H9 (cell line): ENCODE results near the gene PNPLA4. TPM values are rescaled to one million over a fixed set of nuclear protein-coding genes. Genes with fewer than 3 reads are reported as not detected.

Experiments
- DNase-seq: peaks from one replicate; pipeline ENCODE4 v3.0.0-alpha.2; 2017
- H2AFZ ChIP-seq: one replicate; pipeline ENCODE4 v1.6.1; 2013; ENCODE audit warnings: mild to moderate bottlenecking, low read length, control low read depth, moderate library complexity
- H2AK5ac ChIP-seq: 2 replicates; pipeline ENCODE4 v1.6.1; 2013; ENCODE audit warnings: low read length, control low read depth, mixed read lengths; ENCODE audit not compliant: insufficient read length
- H2BK120ac ChIP-seq: one replicate; pipeline ENCODE4 v1.6.1; 2013; ENCODE audit warnings: low read depth, mild to moderate bottlenecking, low read length, control low read depth, inconsistent platforms; ENCODE audit not compliant: poor library complexity, severe bottlenecking
- H2BK12ac ChIP-seq: 2 replicates; pipeline ENCODE4 v1.6.1; 2013; ENCODE audit warnings: low read length, control low read depth, mixed read lengths, low read depth; ENCODE audit not compliant: insufficient read length
- H2BK15ac ChIP-seq: 2 replicates; pipeline ENCODE4 v1.6.1; 2013; ENCODE audit warnings: low read depth, low read length, control low read depth
- H2BK20ac ChIP-seq: one replicate; pipeline ENCODE4 v1.6.1; 2013; ENCODE audit warnings: low read depth, mild to moderate bottlenecking, low read length, control low read depth, inconsistent platforms; ENCODE audit not compliant: poor library complexity, severe bottlenecking
- H2BK5ac ChIP-seq: 2 replicates; pipeline ENCODE4 v1.6.1; 2013; ENCODE audit warnings: low read length, control low read depth, mixed read lengths; ENCODE audit not compliant: insufficient read length
- H3K14ac ChIP-seq: 2 replicates; pipeline ENCODE4 v1.6.1; 2013; ENCODE audit warnings: low read length, control low read depth; ENCODE audit not compliant: insufficient read depth
- H3K18ac ChIP-seq: 2 replicates; pipeline ENCODE4 v1.6.1; 2013; ENCODE audit warnings: low read depth, mild to moderate bottlenecking, mixed read lengths, low read length, control low read depth; ENCODE audit not compliant: insufficient read length
- H3K23ac ChIP-seq: 2 replicates; pipeline ENCODE4 v1.6.1; 2013; ENCODE audit warnings: low read length, control low read depth, mixed read lengths, low read depth; ENCODE audit not compliant: insufficient read length
- H3K23me2 ChIP-seq: 2 replicates; pipeline ENCODE4 v1.6.1; 2013; ENCODE audit warnings: low read depth, mild to moderate bottlenecking, mixed read lengths, low read length, control low read depth; ENCODE audit not compliant: insufficient read length, poor library complexity, severe bottlenecking
- H3K27ac ChIP-seq: 2 replicates; pipeline ENCODE4 v1.5.1; 2013; ENCODE audit warnings: low read length, control low read depth, mixed read lengths, low read depth; ENCODE audit not compliant: insufficient read length
- H3K27me3 ChIP-seq: 2 replicates; pipeline ENCODE4 v1.6.1; 2013; ENCODE audit warnings: low read length, control low read depth, inconsistent platforms; ENCODE audit not compliant: insufficient read depth
- H3K4ac ChIP-seq: 2 replicates; pipeline ENCODE4 v1.6.1; 2013; ENCODE audit warnings: low read depth, mild to moderate bottlenecking, control low read depth, inconsistent platforms, low read length, moderate library complexity
- H3K4me1 ChIP-seq: 2 replicates; pipeline ENCODE4 v1.6.1; 2013; ENCODE audit warnings: low read length, control low read depth, inconsistent platforms; ENCODE audit not compliant: insufficient read depth
- H3K4me2 ChIP-seq: 2 replicates; pipeline ENCODE4 v1.6.1; 2013; ENCODE audit warnings: low read length, control low read depth, mixed read lengths; ENCODE audit not compliant: insufficient read length, insufficient read depth
- H3K56ac ChIP-seq: 2 replicates; pipeline ENCODE4 v1.6.1; 2013; ENCODE audit warnings: low read depth, mild to moderate bottlenecking, mixed read lengths, low read length, control low read depth; ENCODE audit not compliant: insufficient read length
- H3K79me1 ChIP-seq: 2 replicates; pipeline ENCODE4 v1.6.1; 2013; ENCODE audit warnings: low read depth, mild to moderate bottlenecking, moderate library complexity, low read length, control low read depth, inconsistent platforms; ENCODE audit not compliant: insufficient read depth, poor library complexity, severe bottlenecking
- H3K79me2 ChIP-seq: 2 replicates; pipeline ENCODE4 v1.6.1; 2013; ENCODE audit warnings: low read length, control low read depth, inconsistent platforms; ENCODE audit not compliant: insufficient read depth
- H3K9ac ChIP-seq: 2 replicates; pipeline ENCODE4 v1.6.1; 2013; ENCODE audit warnings: low read length, control low read depth, mixed read lengths; ENCODE audit not compliant: insufficient read length; ENCODE audit errors: extremely low read depth
- H3K9me3 ChIP-seq: one replicate; pipeline ENCODE4 v1.6.1; 2013; ENCODE audit warnings: low read depth, low read length, inconsistent platforms; ENCODE audit not compliant: control insufficient read depth
- H3T11ph ChIP-seq: one replicate; pipeline ENCODE4 v1.6.1; 2013; ENCODE audit warnings: mild to moderate bottlenecking, low read length, control low read depth, inconsistent platforms
- H4K20me1 ChIP-seq: one replicate; pipeline ENCODE4 v1.6.1; 2013; ENCODE audit not compliant: control insufficient read depth, insufficient read length, insufficient read depth
- H4K5ac ChIP-seq: 2 replicates; pipeline ENCODE4 v1.6.1; 2013; ENCODE audit warnings: low read depth, mild to moderate bottlenecking, mixed read lengths, low read length, control low read depth; ENCODE audit not compliant: insufficient read length
- H4K8ac ChIP-seq: replicated peaks from 2 replicates; pipeline ENCODE4 v1.6.1; 2013; ENCODE audit warnings: low read length, control low read depth, mixed read lengths, low read depth; ENCODE audit not compliant: insufficient read length
- H4K91ac ChIP-seq: 2 replicates; pipeline ENCODE4 v1.6.1; 2013; ENCODE audit warnings: low read depth, mild to moderate bottlenecking, moderate library complexity, mixed read lengths, low read length, control low read depth; ENCODE audit not compliant: insufficient read length
- H3K27ac Mint-ChIP-seq, 3 experiments: 2 replicates in 2 of 3; 3 replicates in 1 of 3; pipeline ENCODE4 v1.8.0; 2020 to 2021; ENCODE audit warnings: mixed read lengths in 3 of 3, mild to moderate bottlenecking in 1 of 3, moderate library complexity in 1 of 3
- H3K27me3 Mint-ChIP-seq: 2 replicates; pipeline ENCODE4 v1.8.0; 2021; ENCODE audit warnings: low read depth, mild to moderate bottlenecking, moderate library complexity, mixed read lengths
- H3K36me3 Mint-ChIP-seq, 3 experiments: 2 replicates in 2 of 3; 3 replicates in 1 of 3; pipeline ENCODE4 v1.8.0; 2020 to 2021; ENCODE audit warnings: low read depth in 3 of 3, mixed read lengths in 3 of 3; ENCODE audit not compliant: insufficient read depth in 1 of 3
- H3K4me1 Mint-ChIP-seq, 2 experiments: 2 replicates each; pipeline ENCODE4 v1.8.0; 2020; ENCODE audit warnings: mixed read lengths in 2 of 2
- H3K4me3 Mint-ChIP-seq, 2 experiments: 2 replicates in 1 of 2; 3 replicates in 1 of 2; pipeline ENCODE4 v1.8.0; 2020 to 2021; ENCODE audit warnings: mild to moderate bottlenecking in 2 of 2, mixed read lengths in 2 of 2, moderate library complexity in 1 of 2
- H3K9me3 Mint-ChIP-seq, 2 experiments: 2 replicates in 1 of 2; 3 replicates in 1 of 2; pipeline ENCODE4 v1.8.0; 2020; ENCODE audit warnings: mild to moderate bottlenecking in 2 of 2, mixed read lengths in 2 of 2, moderate library complexity in 1 of 2
- CTCF ChIP-seq: fragments of 200-600 bp; sonication (generic); conservative IDR thresholded peaks from 3 replicates; pipeline ENCODE4 v1.8.0; 2021; ENCODE audit warnings: antibody characterized with exemption, mild to moderate bottlenecking
- WGBS: extraction: QIAGEN DNeasy Blood & Tissue Kit; methylation state at CpG from one replicate; pipeline ENCODE4 v1.1.7; 2013; ENCODE audit warnings: missing lambda C conversion rate, low lambda C conversion rate, mixed read lengths; ENCODE audit not compliant: insufficient read length; ENCODE audit errors: extremely low coverage; 5-methylcytosine and 5-hydroxymethylcytosine counted together
- total RNA-seq: library from RNA; stranded (reverse); gene quantifications from 2 replicates; pipeline ENCODE4 v1.2.1, GENCODE V29; 2021

The PNPLA4 gene
- total RNA-seq, 1 experiment from 2014 or later = 21.4 TPM

DNA sequence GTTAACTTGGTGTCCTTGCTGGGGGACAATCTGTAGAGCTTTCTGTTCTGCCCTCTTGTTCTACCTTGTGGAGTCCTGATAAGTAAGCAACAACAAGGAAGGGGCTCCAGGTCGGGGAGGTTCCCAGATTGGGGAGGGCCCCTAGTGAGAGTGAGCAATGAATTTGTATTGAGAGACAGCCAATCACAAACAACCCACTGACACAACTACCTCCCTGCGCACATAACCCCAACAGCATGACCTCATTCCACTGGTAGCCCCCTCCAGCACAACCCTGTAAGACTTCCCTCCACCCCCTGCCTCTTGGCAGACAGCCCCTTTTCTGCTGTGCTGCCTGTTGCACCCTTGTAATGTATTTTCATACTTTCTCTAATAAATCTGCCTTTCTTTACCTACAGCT is 19.7 kb upstream of the PNPLA4 start:
- Histone ChIP-seq H4K5ac (no peak overlapping the region), H3K18ac (no peak overlapping the region), H3T11ph (no peak overlapping the region), H3K4me2 (no peak overlapping the region), H3K27me3 (no peaks in the 10 kb centered on the region), H3K23ac (no peak overlapping the region), H3K4me1 (no peaks in the 10 kb centered on the region), H3K14ac (no peak overlapping the region), H3K4ac (no peak overlapping the region), H3K79me2 (no peaks in the 10 kb centered on the region), H2BK20ac (no peak overlapping the region), H2BK120ac (no peak overlapping the region), H3K9ac (no peak overlapping the region), H3K79me1 (no peaks in the 10 kb centered on the region), H4K8ac (no peak overlapping the region), H3K23me2 (no peaks in the 10 kb centered on the region), H2AFZ (no peak overlapping the region), H4K91ac (no peak overlapping the region), H2AK5ac (no peak overlapping the region), H3K56ac (no peak overlapping the region), H4K20me1 (no peaks in the 10 kb centered on the region), H3K27ac (no peak overlapping the region), H3K9me3 (no peaks in the 10 kb centered on the region), H2BK15ac (no peak overlapping the region), H2BK12ac (no peak overlapping the region), H2BK5ac (no peak overlapping the region)
- no peak for TF ChIP-seq CTCF
- Mint-ChIP-seq H3K27ac (no peak overlapping the region; a peak in 2 of 7 replicates), H3K4me1 (peaks cover 8 to 11% of the 10 kb centered on the region in 2 experiments), H3K4me3 (no peak overlapping the region), H3K9me3 (no peaks in the 10 kb centered on the region), H3K36me3 (no peaks in the 10 kb centered on the region), H3K27me3 (peaks cover 2% of the 10 kb centered on the region; the same call in 1 of the 2 replicates)
- DNase-seq = peak; percentile 31
- WGBS = no CpG with 5 or more reads among the region's 2 CpGs
